NCI-H2227 (cell line): ENCODE results near the gene MRPL36.

Source experiments
- DNase-seq: peaks from one replicate; lab custom pipeline; 2025; ENCODE audit not compliant: unreplicated experiment; lab: John Stamatoyannopoulos, UW

The MRPL36 gene

DNA sequence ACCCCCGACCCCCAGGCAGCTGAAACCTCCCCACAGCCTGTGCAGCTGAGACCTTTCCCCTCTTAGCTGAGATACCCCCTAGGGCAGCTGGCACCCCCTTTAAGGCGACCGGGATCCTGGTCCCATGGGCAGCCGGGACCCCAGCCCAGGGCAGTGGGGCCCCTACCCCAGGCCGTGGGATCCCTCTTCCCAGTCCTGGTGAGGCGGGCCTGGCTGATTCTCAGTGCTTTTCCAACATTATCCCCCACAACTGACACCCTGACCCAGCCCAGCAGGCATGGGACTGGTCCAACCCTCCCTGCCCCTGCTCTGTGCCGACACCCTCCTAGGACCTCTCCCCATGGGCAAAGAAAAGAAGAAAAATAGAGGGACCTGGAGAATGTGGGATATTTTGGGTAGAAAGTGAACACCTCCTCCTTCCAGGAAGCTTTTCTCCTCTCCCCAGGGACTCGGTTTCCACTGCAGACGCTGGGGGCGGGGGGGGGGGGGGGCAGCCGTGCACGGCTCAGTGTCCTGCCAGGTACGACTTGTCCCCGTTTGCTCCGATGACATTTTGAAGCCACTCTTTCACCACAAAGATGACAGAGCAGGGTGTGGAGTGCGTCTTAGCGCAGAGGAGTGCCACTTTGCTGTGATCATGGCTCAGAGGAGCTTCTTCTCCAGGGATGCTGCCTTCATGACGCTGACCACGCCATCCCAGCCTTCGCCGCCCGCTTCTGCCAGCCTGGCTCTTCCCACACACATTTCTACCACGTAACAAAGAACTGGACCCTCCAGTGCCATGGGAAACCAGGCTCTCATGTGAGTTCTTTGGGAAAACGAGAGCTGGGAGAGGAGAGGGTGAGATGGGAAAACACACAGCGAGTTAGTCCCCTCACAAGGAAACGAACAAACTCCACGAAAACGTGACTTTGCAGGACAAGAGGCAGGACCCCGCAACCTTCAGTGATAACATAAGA lies 47.5 kb downstream of the MRPL36 start:
- no peak for DNase-seq

DNA sequence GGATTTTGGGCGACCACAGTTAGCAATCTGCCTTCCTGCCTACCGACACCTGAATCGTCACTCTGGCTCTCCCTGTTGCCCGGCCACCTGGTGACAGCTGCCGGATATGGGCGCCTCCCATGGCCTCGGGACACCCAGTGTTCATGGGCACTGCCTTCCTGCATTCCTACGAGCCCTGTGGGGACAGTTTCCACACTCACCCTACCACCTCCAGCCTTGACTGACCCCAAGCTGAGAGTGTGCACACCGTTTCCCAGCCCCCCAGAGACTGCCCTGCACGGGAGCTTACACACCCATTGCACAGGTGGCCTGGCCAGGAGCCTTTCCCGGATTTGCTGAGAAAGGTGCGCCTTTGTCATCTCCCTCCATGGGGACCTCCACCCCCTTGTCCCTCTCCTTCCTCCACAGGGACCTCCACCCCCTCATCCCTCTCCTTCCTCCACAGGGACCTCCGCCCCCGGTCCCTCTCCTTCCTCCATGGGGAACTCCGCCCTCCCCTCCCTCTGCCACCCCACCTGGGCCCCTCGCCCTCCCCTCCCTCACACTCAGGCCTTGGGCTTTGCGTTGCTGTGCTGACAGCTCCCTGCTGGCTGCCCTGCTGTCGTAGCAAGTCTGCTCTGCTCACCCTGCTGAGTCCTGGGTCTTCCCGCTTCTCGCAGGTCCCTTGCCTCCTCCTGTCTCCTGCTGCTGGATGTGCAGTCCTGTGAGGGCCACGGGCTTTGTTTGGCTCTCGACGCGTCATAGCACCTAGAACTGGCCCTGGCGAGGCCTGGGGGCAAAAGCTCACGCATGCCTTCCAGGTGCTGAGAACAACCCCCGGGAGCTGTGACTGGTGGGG lies 48.4 kb downstream of the MRPL36 start:
- no peak for DNase-seq

DNA sequence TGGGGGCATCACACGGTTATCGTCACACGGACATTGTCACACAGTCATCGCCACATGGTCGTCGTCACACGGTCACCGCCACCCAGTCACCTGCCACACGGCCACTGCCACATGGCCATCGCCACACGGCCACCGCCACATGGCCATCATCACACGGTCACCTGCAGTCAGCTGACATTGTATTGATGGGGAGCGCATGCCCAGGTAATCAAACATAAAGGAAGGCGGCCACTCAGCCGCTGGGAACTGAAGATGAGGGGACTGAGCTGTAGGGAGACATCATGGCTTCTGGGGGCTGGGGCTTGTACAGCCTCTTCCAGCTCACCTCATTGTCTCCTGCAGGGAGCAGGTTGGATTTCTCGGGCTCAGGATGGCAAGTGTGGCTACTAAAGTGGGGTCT lies 49.2 kb downstream of the MRPL36 start:
- no peak for DNase-seq

- no peak for DNase-seq
Measured at GRCh38 chr5:1749346-1750124, 50.1 kb downstream of the MRPL36 start.

GRCh38 chr5:1748845-1749244 lies 50.8 kb downstream of the MRPL36 start:
- DNase-seq = no peak
